Fibroblast of lung (primary cell): ENCODE results near the gene EML2.

Experiments
- CTCF ChIP-seq, 2 donors: IDR thresholded peaks in 1 of 2; conservative IDR thresholded peaks in 1 of 2; 1 replicate in 1 of 2; 2 replicates in 1 of 2; pipeline ENCODE4 v1.5.1; 2011 to 2012; ENCODE audit warnings: low read length in 2 of 2, control low read depth in 1 of 2, inconsistent platforms in 1 of 2, low read depth in 1 of 2, mild to moderate bottlenecking in 1 of 2
- EZH2 ChIP-seq: IDR thresholded peaks from 2 replicates; pipeline ENCODE4 v1.5.1; 2012; ENCODE audit warnings: low read length, control low read depth, mild to moderate bottlenecking; ENCODE audit errors: missing control alignments

GRCh38 chr19:45599286-45599685 lies 39.9 kb downstream of the EML2 start:
- TF ChIP-seq CTCF (conservative IDR thresholded peaks at IDR 0.05 in 1 of 2, IDR thresholded peaks at IDR 0.05 in 1 of 2; ENCODE audit: low read depth in 1 of 2, low read length in 2 of 2), result no peak
- TF ChIP-seq EZH2, result no peak
